ENCODE measurements around the gene ELF1.

DNA sequence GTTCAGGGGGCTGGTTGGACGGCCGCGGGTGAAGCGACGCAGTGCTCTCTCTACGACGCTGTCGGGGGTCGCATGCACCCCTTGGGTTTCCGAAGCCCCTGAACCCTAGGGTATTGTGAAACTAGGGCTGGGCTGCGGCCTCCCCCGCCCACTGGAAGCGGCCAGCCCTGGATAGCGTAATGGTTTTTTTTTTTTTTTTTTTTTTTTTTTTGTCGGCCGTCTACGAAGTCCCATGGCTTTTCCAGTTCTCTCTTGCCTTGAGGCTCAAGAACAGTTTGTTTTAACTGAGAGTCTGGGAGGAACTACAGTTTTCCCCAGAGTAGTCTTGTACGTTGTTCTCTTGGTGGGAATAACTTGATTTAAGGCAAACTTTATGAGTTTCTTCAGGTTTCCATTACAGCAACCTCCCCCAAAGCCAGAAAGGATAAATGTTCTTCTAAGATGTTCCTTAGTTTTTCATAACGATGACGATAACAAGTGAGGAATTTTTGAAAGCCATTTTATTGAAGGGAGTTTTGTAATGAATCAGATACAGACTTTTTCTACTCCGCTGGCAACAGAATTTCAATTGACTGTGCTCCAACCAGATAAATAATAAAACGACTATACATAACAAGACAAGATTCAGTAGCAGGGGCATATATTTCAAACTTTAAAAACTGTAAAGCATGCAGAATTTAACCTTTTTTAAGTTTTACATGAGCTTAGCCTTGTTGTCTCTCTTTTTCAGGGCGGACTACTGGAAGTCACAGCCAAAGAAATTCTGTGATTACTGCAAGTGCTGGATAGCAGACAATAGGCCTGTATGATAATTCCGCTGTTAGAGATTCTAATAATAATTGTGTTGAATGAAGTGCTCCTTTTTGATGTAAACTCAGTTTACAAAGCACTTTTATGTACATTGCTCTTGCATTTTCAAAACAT, 43.1 kb upstream of the ELF1 start:
- TF ChIP-seq, protein P1, sequence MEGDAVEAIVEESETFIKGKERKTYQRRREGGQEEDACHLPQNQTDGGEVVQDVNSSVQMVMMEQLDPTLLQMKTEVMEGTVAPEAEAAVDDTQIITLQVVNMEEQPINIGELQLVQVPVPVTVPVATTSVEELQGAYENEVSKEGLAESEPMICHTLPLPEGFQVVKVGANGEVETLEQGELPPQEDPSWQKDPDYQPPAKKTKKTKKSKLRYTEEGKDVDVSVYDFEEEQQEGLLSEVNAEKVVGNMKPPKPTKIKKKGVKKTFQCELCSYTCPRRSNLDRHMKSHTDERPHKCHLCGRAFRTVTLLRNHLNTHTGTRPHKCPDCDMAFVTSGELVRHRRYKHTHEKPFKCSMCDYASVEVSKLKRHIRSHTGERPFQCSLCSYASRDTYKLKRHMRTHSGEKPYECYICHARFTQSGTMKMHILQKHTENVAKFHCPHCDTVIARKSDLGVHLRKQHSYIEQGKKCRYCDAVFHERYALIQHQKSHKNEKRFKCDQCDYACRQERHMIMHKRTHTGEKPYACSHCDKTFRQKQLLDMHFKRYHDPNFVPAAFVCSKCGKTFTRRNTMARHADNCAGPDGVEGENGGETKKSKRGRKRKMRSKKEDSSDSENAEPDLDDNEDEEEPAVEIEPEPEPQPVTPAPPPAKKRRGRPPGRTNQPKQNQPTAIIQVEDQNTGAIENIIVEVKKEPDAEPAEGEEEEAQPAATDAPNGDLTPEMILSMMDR (IDR thresholded peaks at IDR 0.05) = no peak
- TF ChIP-seq POLR2A (IDR thresholded peaks at IDR 0.05) (no peak), POLR2AphosphoS5 (IDR thresholded peaks at IDR 0.05) (no peak)
